NCI-H2196 treated with DMSO at 0.1 percent for 48 hours (cell line): ENCODE measurements around the gene SNF8.

Experiments
- DNase-seq: peaks from one replicate; lab custom pipeline; 2025; ENCODE audit not compliant: unreplicated experiment; lab: John Stamatoyannopoulos, UW

Gene SNF8

GRCh38 chr17:48893646-48894508 is 50.8 kb downstream of the SNF8 start:
- DNase-seq: no peak

GRCh38 chr17:48892940-48893645 is 51.5 kb downstream of the SNF8 start:
- DNase-seq: no peak

GRCh38 chr17:48890086-48890485 is 54.6 kb downstream of the SNF8 start:
- DNase-seq: no peak

GRCh38 chr17:48883171-48883570 is 61.5 kb downstream of the SNF8 start:
- no peak for DNase-seq

- no peak for DNase-seq
These were observed 62.4 kb downstream of the SNF8 start for GRCh38 chr17:48882272-48882671.
